ENCODE results near the gene DCXR.
A peak's percentile ranks its signal among the peaks of the same experiment; 100 is the strongest.
"Not testable (repeated sequence)": the region's sequence is repeated elsewhere in the genome, so short reads cannot be mapped to it uniquely, and the experiment has no call there.

DCXR gene

GRCh38 chr17:82054351-82055022, 17.0 kb upstream of the DCXR start:
- DNase-seq: peak; percentile 1

DNA sequence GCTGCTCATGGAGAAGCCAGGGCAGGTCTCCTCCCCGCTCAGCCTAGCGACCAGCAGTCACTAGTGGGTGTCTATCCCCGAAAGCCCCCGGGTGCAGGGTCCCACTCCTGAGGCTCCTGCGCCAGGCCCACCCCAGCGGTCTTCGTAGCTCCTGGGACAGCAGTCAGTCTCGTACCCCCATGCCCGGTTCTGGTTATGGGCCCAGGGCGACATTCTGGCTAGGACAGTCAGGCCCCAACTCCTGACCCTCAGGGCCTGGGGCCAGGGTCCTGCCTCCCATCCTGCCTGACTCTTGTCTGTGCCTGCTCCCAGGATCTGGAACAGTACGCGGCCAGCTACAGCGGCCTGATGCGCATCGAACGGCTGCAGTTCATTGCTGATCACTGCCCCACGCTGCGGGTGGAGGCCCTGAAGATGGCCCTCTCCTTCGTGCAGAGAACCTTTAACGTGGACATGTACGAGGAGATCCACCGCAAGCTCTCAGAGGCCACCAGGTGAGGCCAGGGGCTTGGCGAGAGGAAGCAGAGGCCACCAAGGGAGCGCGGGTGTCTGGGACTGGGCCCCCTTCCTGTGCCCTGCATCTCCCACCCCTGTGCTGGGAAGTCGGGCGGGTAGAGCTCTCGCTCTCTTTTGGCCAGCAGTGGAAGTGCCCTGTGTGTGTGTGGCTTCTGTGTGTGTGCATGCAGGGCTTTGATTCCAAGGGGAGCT, 16.2 kb upstream of the DCXR start:
- peak; percentile 1 for DNase-seq

DNA sequence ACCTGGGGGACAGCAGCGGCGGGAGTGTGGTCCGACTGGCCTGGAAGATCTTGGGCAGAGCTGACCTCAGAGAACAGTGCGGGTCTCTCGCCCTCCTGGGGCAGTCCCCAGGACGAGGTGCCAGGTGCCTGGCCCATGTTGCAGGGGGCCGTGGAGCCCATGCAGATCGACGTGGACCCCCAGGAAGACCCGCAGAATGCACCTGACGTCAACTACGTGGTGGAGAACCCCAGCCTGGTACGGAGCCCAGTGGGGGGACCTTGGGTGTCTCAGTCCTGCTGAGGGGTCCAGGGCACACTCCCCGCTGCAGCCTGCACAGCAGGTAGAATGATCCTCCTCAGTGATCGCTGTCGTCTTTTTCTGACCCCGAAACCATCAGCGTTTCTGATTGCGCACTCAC, 15.6 kb upstream of the DCXR start:
- peak; percentile 2 for DNase-seq

DNA sequence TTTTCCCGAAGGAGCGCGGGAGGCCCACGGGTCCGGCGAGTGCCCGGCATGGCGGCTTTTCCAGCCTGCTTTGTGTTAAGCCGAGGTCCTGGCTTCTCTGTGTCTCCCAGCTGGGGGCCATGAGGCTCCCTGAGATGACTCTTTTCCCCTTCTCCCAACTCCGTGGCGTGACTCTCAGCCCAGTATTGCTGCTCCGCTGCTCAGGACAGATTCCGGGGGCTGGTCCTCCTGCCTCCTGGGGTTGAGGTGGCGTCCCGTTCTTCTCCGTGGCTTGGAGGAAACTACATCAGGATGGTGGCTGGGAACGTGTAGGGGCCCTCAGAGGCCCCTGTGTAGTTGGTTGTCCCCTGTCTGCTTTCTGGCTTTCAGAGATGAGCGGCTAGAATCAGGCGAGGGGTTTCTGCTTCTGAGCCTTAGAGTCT, 15.2 kb upstream of the DCXR start:
- DNase-seq: peak; percentile 2

DNA sequence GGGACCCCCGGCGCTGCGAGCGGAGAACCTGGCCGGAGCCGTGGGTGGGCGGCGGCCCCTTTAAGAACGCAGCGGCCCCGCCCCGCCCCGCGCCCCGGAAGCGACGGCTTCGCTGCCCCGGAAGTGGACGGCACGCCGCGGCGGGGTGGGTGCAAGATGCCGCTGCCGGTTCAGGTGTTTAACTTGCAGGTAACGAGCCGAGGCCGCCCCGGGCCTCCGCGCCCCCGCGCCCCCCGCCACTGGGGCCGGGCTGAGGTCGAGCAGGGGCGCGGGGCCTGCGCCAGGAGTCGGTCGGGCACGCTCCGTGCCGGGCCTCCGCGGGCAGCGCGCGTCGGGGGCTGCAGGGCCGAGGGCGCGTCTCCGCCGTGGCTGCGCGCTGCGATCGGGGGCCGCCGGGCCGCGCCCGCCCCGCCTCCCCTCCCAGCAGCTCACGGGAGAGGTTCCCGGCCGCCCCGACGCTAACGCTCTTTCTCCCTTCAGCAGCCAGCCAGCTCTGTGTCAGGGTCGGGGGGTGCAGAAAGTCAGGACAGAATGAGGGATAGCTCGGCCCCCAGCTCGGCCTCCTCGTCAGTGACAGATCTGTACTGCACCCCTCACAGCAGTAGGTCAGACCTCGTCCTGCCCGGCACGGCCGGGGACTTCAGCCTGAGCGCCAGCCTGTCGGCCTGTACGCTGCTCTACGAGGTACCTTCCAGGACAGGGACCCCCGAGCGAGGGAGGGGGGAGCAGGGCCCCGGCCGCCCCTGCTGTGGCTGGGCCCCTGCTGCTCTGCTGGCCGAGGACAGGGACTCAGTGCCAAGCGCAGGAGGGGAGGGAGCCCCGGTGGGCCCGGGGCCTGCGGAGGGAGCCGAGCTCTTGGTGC, 14.5 kb upstream of the DCXR start, which contains the start of the genes GPS1 and RFNG:
Gene GPS1, plus strand, starts transcription at position 123 of the 862 bp plus-strand sequence. Its CDS starts 34 bp downstream, at position 157.
Gene RFNG, minus strand, starts transcription at position 36 of the 862 bp plus-strand sequence. CDS start 45 bp downstream, outside the sequence.
- DNase-seq: peak; percentile 89

GRCh38 chr17:82050761-82051641, 13.5 kb upstream of the DCXR start:
- peak; percentile 14 for DNase-seq

DNA sequence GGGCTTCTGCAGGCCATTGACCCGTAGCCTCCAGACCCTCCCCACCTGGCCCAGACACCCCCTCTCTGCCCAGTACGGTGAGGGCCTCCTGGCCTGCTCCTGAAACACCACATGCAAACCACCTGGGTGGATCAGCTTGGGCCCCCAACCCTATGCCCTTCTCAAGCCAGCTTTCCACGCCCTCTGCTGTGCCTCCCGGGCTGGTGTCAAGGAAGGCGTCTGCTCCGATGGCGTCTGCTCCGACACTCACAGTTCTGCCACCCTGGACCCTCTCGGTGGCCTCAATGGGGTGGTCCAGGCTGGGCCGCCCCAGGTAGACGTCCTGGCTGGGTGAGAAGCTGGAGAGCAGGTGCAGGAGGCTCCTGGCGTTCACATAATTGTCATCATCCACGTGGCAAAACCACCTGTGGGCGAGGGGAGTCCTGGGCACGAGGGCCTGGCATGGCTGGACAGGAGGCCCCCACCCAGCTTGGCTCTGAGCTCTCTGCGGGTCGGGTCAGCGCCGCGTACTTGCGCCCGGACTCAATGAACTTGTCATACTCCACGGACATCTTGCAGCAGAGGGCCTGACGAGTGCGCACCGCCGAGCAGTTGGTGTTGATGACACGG, 12.8 kb upstream of the DCXR start:
- DNase-seq: no peak

- DNase-seq: no peak
Measured at GRCh38 chr17:82049521-82049971, 12.0 kb upstream of the DCXR start.

- DNase-seq: no peak
Measured at GRCh38 chr17:82049106-82049505, 11.6 kb upstream of the DCXR start.

GRCh38 chr17:82048571-82048971, 11.1 kb upstream of the DCXR start:
- DNase-seq: no peak

DNA sequence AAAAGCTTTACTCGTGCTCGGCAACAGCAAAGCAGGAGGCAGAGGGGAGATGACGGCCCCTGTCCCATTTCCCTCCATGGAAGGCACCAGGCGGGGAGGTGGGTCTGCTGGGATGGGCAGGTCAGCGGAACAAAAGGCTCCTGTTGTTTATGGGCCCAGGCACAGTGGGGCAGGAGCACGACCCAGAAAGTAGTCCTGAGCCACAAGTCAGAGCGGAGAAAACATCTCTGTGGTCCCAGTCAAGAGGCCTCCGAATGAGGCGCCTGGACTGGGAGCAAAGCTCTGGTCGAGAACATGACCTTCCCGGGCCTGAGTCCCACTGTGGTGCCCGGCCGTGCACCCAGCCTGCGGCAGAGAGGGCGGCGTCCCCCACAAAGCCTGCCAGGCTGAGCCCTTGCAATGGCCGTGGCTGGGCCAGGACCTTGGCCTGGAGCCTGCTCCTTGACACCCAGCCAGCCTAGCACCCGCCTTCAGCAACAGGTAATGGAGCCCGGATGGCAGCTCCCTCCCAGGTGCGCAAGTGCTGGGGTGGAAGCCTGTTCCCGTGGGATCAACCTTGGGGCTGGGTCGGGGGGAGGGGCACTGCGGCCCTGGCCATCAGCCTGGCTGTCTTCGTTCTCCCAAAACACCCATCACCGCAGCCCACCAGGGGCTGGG, 10.5 kb upstream of the DCXR start:
- DNase-seq: no peak

DNA sequence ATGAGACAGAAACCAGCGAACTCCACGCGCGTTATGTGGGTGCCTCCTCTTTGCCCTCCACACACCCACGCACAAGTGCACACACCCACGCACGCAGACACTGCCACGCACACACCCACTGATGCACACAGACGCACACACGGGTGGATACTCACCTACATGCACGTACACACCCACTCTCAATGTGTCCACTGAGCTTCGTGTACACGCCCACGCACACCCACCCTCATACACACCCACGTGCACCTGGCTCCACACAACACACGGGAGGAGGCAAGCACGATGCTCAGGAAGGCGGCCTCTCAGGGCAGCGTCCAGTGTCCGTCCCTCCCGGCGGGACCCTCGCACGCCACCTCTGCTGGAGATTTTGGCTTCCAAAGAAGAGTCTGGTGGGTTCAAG, 9.9 kb upstream of the DCXR start:
- DNase-seq: no peak

- no peak for DNase-seq
Measured at GRCh38 chr17:82046903-82047302, 9.4 kb upstream of the DCXR start.

GRCh38 chr17:82045936-82046484, 8.5 kb upstream of the DCXR start:
- no peak for DNase-seq

- DNase-seq: no peak
Measured at GRCh38 chr17:82043507-82043906, 6.0 kb upstream of the DCXR start.

- no peak for DNase-seq
Measured at GRCh38 chr17:82042649-82043048, 5.2 kb upstream of the DCXR start.

- DNase-seq: no peak
Measured at GRCh38 chr17:82041144-82041814, 3.8 kb upstream of the DCXR start.

DNA sequence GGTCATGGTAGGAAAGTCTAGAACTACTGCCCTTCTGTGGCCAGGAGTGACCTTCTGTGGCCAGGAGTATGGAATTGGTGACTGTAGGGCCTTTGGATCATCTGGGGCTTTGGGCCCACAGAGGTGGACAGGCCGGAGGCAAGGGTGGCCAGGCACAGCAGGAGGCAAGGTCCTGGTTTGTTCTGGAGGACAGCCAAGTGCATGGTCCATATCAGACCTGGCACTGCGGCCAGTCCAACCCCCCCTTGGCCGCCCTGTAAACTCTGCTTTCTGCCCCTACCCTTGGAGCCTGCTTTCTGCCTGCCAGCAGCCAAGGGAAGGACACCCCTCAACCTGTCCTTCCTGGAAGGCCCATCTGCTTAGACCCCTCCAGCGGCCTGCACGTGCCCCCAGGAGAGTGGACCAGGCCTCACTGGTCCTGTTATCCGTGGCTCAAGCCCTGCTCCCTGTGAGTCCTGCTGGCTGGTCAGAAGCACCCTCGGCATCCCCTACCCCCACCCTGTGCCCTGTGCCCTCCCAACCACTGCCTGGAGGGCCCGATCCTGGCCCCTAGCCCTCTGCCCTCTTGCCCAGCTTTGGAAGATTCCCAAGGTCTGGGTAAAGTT, 2.3 kb upstream of the DCXR start:
- no peak for DNase-seq

DNA sequence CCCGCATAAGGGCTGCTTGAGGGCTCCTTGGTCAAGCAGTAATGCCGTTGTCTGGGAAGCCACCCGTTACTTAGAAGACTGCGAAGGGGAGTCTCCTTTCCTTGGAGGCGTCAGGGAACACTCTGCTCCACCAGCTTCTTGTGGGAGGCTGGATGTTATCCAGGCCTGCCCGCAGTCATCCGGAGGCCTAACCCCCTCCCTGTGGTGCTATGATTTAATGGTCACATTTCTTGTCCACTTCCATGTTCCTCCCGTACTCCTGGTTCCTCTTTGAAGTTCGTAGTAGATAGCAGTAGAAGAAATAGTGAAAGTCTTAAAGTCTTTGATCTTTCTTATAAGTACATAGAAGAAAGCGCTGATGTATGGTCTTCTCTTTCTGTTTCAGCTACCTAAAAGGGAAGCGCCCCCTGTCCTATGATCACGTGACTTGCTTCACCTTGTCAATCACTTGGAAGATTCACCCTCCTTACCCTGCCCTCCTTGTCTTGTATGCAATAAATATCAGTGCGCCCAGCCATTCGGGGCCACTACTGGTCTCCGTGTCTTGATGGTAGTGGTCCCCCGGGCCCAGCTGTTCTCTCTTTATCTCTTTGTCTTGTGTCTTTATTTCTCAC, 1.4 kb upstream of the DCXR start:
- not testable (repeated sequence) for DNase-seq

DNA sequence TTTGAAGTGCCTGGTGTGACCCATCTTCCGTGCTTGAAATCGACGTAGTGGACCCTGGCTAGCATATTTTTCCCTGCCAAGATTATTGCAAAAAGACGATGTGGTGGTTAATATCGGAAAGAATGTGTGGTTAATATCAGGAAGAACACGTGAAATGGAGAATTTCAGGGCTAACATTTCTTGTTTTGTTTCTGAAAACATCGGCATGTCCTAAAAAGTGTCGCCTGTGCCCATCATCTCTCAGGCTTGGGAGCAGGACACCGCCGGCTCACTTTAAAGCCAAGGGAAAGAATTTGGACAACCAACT, 345 bp upstream of the DCXR start:
- DNase-seq: no peak
